Lower leg skin (tissue), 4 donors: ENCODE data around the gene CSMD2. TPM values are rescaled to one million over a fixed set of nuclear protein-coding genes. Genes with fewer than 3 reads are reported as not detected.

ENCODE experiments used
- DNase-seq, 2 donors: peaks; one replicate each; pipeline ENCODE4 v3.0.0-alpha.2; 2019; ENCODE audit warnings: low spot score in 2 of 2
- H3K4me3 ChIP-seq: fragments of 200-600 bp; sonication (generic); 2 replicates; pipeline ENCODE4 v1.5.1; 2017; ENCODE audit warnings: mild to moderate bottlenecking, low read depth; ENCODE audit not compliant: poor library complexity, severe bottlenecking
- POLR2A ChIP-seq, 2 donors: fragments of 450-650 bp; IDR thresholded peaks; one replicate each; pipeline ENCODE4 v1.6.1; 2016 to 2017; ENCODE audit warnings: antibody characterized with exemption in 2 of 2, mild to moderate bottlenecking in 1 of 2, moderate library complexity in 1 of 2
- WGBS, 2 donors: methylation state at CpG; one replicate each; pipeline ENCODE4 v1.1.5; 2018; 5-methylcytosine and 5-hydroxymethylcytosine counted together
- intact Hi-C: fragments of 100-400 bp; cut with DNase I; formaldehyde crosslinking; loops from one replicate; pipeline ENCODE4 v1.15.0; 2023; ENCODE audit warnings: low total_unique reads
- total RNA-seq, 4 donors: library from RNA; depleted of rRNA; stranded (reverse); fragments of >200 nt; gene quantifications; one replicate each; pipeline ENCODE4 v1.1.0, GENCODE V29; 2016
- TF ChIP-seq, protein P1 (sequence below), 3 donors: fragments of 450-650 bp; IDR thresholded peaks; one replicate each; pipeline ENCODE4 v1.5.1; 2016; ENCODE audit warnings: antibody characterized with exemption in 3 of 3, mild to moderate bottlenecking in 3 of 3, moderate library complexity in 2 of 3

The CSMD2 gene
- total RNA-seq, 4 donors from 2014 or later: 0.11 to 1.0 TPM; not detected in 2

GRCh38 chr1:33634806-33635205 lies 530.2 kb downstream of the CSMD2 start:
- intact Hi-C loops: loop anchor here (5.0 kb wide), 2 partner anchors 967 to 1107 kb away; no protein-coding TSS in a partner anchor
- no peak overlapping the region for H3K4me3 ChIP-seq
- no peak for TF ChIP-seq POLR2A (IDR thresholded peaks at IDR 0.05)
- TF ChIP-seq, protein P1, sequence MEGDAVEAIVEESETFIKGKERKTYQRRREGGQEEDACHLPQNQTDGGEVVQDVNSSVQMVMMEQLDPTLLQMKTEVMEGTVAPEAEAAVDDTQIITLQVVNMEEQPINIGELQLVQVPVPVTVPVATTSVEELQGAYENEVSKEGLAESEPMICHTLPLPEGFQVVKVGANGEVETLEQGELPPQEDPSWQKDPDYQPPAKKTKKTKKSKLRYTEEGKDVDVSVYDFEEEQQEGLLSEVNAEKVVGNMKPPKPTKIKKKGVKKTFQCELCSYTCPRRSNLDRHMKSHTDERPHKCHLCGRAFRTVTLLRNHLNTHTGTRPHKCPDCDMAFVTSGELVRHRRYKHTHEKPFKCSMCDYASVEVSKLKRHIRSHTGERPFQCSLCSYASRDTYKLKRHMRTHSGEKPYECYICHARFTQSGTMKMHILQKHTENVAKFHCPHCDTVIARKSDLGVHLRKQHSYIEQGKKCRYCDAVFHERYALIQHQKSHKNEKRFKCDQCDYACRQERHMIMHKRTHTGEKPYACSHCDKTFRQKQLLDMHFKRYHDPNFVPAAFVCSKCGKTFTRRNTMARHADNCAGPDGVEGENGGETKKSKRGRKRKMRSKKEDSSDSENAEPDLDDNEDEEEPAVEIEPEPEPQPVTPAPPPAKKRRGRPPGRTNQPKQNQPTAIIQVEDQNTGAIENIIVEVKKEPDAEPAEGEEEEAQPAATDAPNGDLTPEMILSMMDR (IDR thresholded peaks at IDR 0.05): no peak
- peak in 1 of 2 donors; percentile 83 for DNase-seq
- WGBS, 2 donors: 16 to 21% methylated on average over 9 of the region's 9 CpGs

- intact Hi-C loops: loop anchor here (5.0 kb wide), 2 partner anchors 968 to 1108 kb away; no protein-coding TSS in a partner anchor
These were observed 530.9 kb downstream of the CSMD2 start for GRCh38 chr1:33634143-33634542.

GRCh38 chr1:33633019-33633801 lies 531.8 kb downstream of the CSMD2 start:
- DNase-seq: peak; percentile 84 to 95
- TF ChIP-seq POLR2A (IDR thresholded peaks at IDR 0.05): no peak
- TF ChIP-seq, protein P1 (IDR thresholded peaks at IDR 0.05): peak in 1 of 3 donors; percentile 40
- WGBS, 2 donors: 36 to 40% methylated on average over 29 of the region's 29 CpGs
- H3K4me3 ChIP-seq: no peak overlapping the region
- intact Hi-C loops: loop anchor here (5.0 kb wide), 2 partner anchors 969 to 1109 kb away; no protein-coding TSS in a partner anchor

More at GRCh38 chr1:33634143-33634542, 530.9 kb downstream of the CSMD2 start:
- TF ChIP-seq, protein P1 (IDR thresholded peaks at IDR 0.05): no peak
- H3K4me3 ChIP-seq: no peak overlapping the region
- DNase-seq: peak in 1 of 2 donors; percentile 76
- WGBS, 2 donors: 94 to 96% methylated on average over 5 of the region's 5 CpGs

DNA sequence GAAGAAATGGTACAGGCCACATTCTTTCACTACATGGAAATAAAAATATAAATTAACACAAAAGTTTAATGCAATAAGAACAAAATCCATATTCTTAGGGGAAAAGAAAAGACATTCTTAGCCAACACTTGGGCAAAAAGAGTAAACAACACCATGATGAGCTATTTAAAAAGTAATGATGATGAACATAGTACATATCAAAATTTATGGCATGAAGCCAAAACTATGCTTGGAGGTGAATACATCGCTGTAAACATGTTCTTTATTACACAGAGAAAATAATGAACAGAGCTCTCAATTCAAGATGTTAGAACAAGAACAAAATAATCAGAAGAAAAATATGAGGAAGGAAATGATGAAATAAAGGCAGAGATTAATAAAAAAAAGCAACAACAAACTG lies 534.3 kb downstream of the CSMD2 start:
- H3K4me3 ChIP-seq: no peak overlapping the region
- DNase-seq: no peak
- TF ChIP-seq, protein P1 (IDR thresholded peaks at IDR 0.05): no peak
- TF ChIP-seq POLR2A (IDR thresholded peaks at IDR 0.05): no peak
- intact Hi-C loops: loop anchor here (5.0 kb wide), 2 partner anchors 972 to 1112 kb away; no protein-coding TSS in a partner anchor
- 35 to 44% methylated on average over 1 of the region's 1 CpG for WGBS, 2 donors

- intact Hi-C loops: no loop called here
- peak in 1 of 2 donors; percentile 21 for DNase-seq
- TF ChIP-seq, protein P1 (IDR thresholded peaks at IDR 0.05): no peak
- no peak for TF ChIP-seq POLR2A (IDR thresholded peaks at IDR 0.05)
- no peak overlapping the region for H3K4me3 ChIP-seq
- 83 to 87% methylated on average over 4 of the region's 4 CpGs for WGBS, 2 donors
These were observed 538.2 kb downstream of the CSMD2 start for GRCh38 chr1:33626801-33627200.
